K562 (cell line): Measurements from ENCODE around the gene MAD2L1BP. TPM values are rescaled to one million over a fixed set of nuclear protein-coding genes. Genes with fewer than 3 reads are reported as not detected.
A peak's percentile ranks its signal among the peaks of the same experiment; 100 is the strongest.

Experiments
- ATAC-seq: fragments of 200-7000 bp; cut with Tn5 transposase; 3 replicates; pipeline ENCODE4 v1.9.1; 2020; ENCODE audit warnings: moderate library complexity
- BruUV-seq: library from RNA; stranded (reverse); fragments of 400-500 nt; replicated peaks from 2 replicates; lab custom pipeline; 2021; lab: Mats Ljungman, UMichigan
- CTCF ChIA-PET: fragments of 300-600 bp; formaldehyde crosslinking; extraction: SDS; loops from one replicate; lab custom pipeline; 2021; ENCODE audit warnings: low intra/inter-chr PET ratio; lab: Yijun Ruan, JAX
- POLR2A ChIA-PET: fragments of 300-600, 350-650 bp; sonication (Branson Sonifier 250); formaldehyde crosslinking; extraction: SDS; loops from one replicate; lab custom pipeline; 2021; ENCODE audit warnings: antibody characterized with exemption, inconsistent platforms; lab: Yijun Ruan, JAX
- DNase-seq, 4 experiments: peaks; one replicate each; pipeline versions ENCODE4 v3.0.0 to v3.0.0-alpha.2; 2011 to 2018; ENCODE audit warnings: low spot score in 3 of 4, mixed read lengths in 3 of 4; ENCODE audit errors: extremely low read depth in 1 of 4
- FAIRE-seq: peaks from 2 replicates; lab custom pipeline; 2011; peaks lifted over from hg19 to GRCh38; lab: Jason Lieb, UNC
- H2AFZ ChIP-seq: 2 replicates; pipeline ENCODE4 v1.6.0; 2011; ENCODE audit warnings: low read depth, low read length, control low read depth, inconsistent platforms
- H3K27ac ChIP-seq: fragments of 200-600 bp; 3 replicates; pipeline ENCODE4 v1.8.0; 2011; ENCODE audit warnings: low read depth, mild to moderate bottlenecking, control low read depth, inconsistent platforms, low read length, moderate library complexity, mixed read lengths; ENCODE audit errors: extremely low read depth
- H3K27me3 ChIP-seq, 2 experiments: fragments of 300-600 bp in 1 of 2; 2 replicates in 1 of 2; 3 replicates in 1 of 2; pipeline versions ENCODE4 v1.6.0 to v1.8.0; 2011; ENCODE audit warnings: inconsistent platforms in 2 of 2, low read length in 2 of 2, mild to moderate bottlenecking in 1 of 2, mixed read lengths in 1 of 2, moderate library complexity in 1 of 2; ENCODE audit not compliant: control insufficient read depth in 2 of 2, insufficient read depth in 2 of 2
- H3K36me3 ChIP-seq: fragments of 300-600 bp; 3 replicates; pipeline ENCODE4 v1.8.0; 2011; ENCODE audit warnings: mild to moderate bottlenecking, low read length, inconsistent platforms; ENCODE audit not compliant: control insufficient read depth, insufficient read depth
- H3K4me1 ChIP-seq, 2 experiments: fragments of 200-600 bp in 1 of 2; replicated peaks in 1 of 2; 2 replicates in 1 of 2; 3 replicates in 1 of 2; pipeline versions ENCODE4 v1.5.1 to v1.8.0; 2011; ENCODE audit warnings: inconsistent platforms in 2 of 2, low read length in 2 of 2, mild to moderate bottlenecking in 1 of 2, mixed read lengths in 1 of 2, moderate library complexity in 1 of 2; ENCODE audit not compliant: control insufficient read depth in 2 of 2, insufficient read depth in 2 of 2
- H3K4me2 ChIP-seq: 2 replicates; pipeline ENCODE4 v1.6.1; 2011; ENCODE audit warnings: low read length, control low read depth, inconsistent platforms, mixed read lengths; ENCODE audit not compliant: insufficient read depth
- H3K4me3 ChIP-seq: fragments of 200-600 bp; sonication (generic), shearing (Covaris generic); 2 replicates; pipeline ENCODE4 v1.5.1; 2016; ENCODE audit warnings: control low read depth, inconsistent platforms
- H3K79me2 ChIP-seq: fragments of 200-600 bp; 3 replicates; pipeline ENCODE4 v1.8.0; 2011; ENCODE audit warnings: low read length, inconsistent platforms; ENCODE audit not compliant: control insufficient read depth, insufficient read depth
- H3K9ac ChIP-seq, 2 experiments: 2 replicates each; pipeline versions ENCODE4 v1.6.0 to v1.6.1; 2011; ENCODE audit warnings: low read depth in 2 of 2, low read length in 2 of 2, control low read depth in 1 of 2, inconsistent platforms in 1 of 2, mild to moderate bottlenecking in 1 of 2, mixed read lengths in 1 of 2; ENCODE audit not compliant: insufficient read depth in 1 of 2
- H3K9me1 ChIP-seq: one replicate; pipeline ENCODE4 v1.6.0; 2011; ENCODE audit warnings: inconsistent platforms, mild to moderate bottlenecking, low read length, moderate library complexity; ENCODE audit not compliant: control insufficient read depth, insufficient read depth
- H3K9me3 ChIP-seq: replicated peaks from 2 replicates; pipeline ENCODE4 v1.5.1; 2011; ENCODE audit warnings: low read depth, low read length, inconsistent platforms; ENCODE audit not compliant: control insufficient read depth, insufficient read depth
- H4K20me1 ChIP-seq: replicated peaks from 2 replicates; pipeline ENCODE4 v1.6.1; 2011; ENCODE audit warnings: low read length, inconsistent platforms, mixed read lengths; ENCODE audit not compliant: control insufficient read depth, insufficient read depth
- HMGN3 ChIP-seq: IDR thresholded peaks from 2 replicates; pipeline ENCODE4 v1.6.1; 2011; ENCODE audit warnings: borderline replicate concordance, low read depth, mild to moderate bottlenecking, mixed read lengths, low read length; ENCODE audit not compliant: insufficient read length; ENCODE audit errors: extremely low read depth
- MLX ChIP-seq, 2 experiments: fragments of 450-650 bp in 1 of 2; sonication (generic) in 1 of 2; formaldehyde crosslinking; conservative IDR thresholded peaks; 2 replicates each; pipeline versions ENCODE4 v1.4.0 to v1.8.1; 2020 to 2022; ENCODE audit warnings: mild to moderate bottlenecking in 1 of 2, missing genetic modification reagents in 1 of 2
- POLR2G ChIP-seq: fragments of 200-400 bp; formaldehyde crosslinking; IDR thresholded peaks from 2 replicates; pipeline ENCODE4 v1.6.1; 2017; ENCODE audit warnings: low read depth, mild to moderate bottlenecking, antibody characterized with exemption, low read length, moderate library complexity
- RBFOX2 ChIP-seq: fragments of 200-400 bp; formaldehyde crosslinking; IDR thresholded peaks from 2 replicates; pipeline ENCODE4 v1.6.1; 2017; ENCODE audit warnings: low read depth, mild to moderate bottlenecking, low read length, moderate library complexity
- RFX1 ChIP-seq: fragments of 450-650 bp; IDR thresholded peaks from 2 replicates; pipeline ENCODE4 v1.6.1; 2016; ENCODE audit warnings: mild to moderate bottlenecking, moderate library complexity
- SREBF1 ChIP-seq: fragments of 150-350 bp; IDR thresholded peaks from 2 replicates; pipeline ENCODE4 v1.6.1; 2014; ENCODE audit warnings: antibody characterized with exemption, low read depth, low read length, borderline replicate concordance
- ZBTB33 ChIP-seq: sonication (generic); formaldehyde crosslinking; IDR thresholded peaks from 2 replicates; pipeline ENCODE4 v1.8.1; 2023; ENCODE audit warnings: mild to moderate bottlenecking, missing genetic modification reagents
- ZC3H8 ChIP-seq: fragments of 450-650 bp; IDR thresholded peaks from 2 replicates; pipeline ENCODE4 v1.6.1; 2017
- ZNF584 ChIP-seq: fragments of 200-800 bp; sonication (Bioruptor generic); IDR thresholded peaks from 2 replicates; pipeline ENCODE4 v1.6.1; 2016; ENCODE audit warnings: low read depth, mild to moderate bottlenecking, missing genetic modification characterization, missing compliant biosample characterization
- WGBS: fragments of 100-300 bp; shearing (Covaris generic); methylation state at CpG from one replicate; pipeline ENCODE4 v1.1.6; 2016; ENCODE audit warnings: low coverage, mixed read lengths; ENCODE audit not compliant: insufficient coverage; ENCODE audit errors: missing lambda C conversion rate; 5-methylcytosine and 5-hydroxymethylcytosine counted together
- in situ Hi-C: fragments of 300-500 bp; cut with MboI; formaldehyde crosslinking; loops from 4 replicates; pipeline ENCODE4 v1.15.0; 2018; ENCODE audit warnings: inconsistent platforms, mixed read lengths
- intact Hi-C: fragments of 100-400 bp; cut with micrococcal nuclease; formaldehyde crosslinking; loops from 2 replicates; pipeline ENCODE4 v1.14.2; 2022
- polyA plus RNA-seq, 8 experiments: library from polyadenylated mRNA; depleted of rRNA in 4 of 8; stranded (reverse) in 5 of 8; unstranded in 3 of 8; fragments of >200 nt; fragmentation: Nextera tagmentation in 2 of 8; fragmentation: Illumina TruSeq in 1 of 8; extraction: Ambion mirVana in 2 of 8; extraction: Trizol in 1 of 8; gene quantifications; 2 replicates each; pipeline versions ENCODE4 v1.2.1 to v1.2.3, GENCODE V29; 2011 to 2014; ENCODE audit warnings: inconsistent platforms in 1 of 8, missing spikeins in 1 of 8
- total RNA-seq, 7 experiments: library from RNA; depleted of rRNA in 6 of 7; stranded (reverse); fragments of >200 nt in 6 of 7; fragmentation: Illumina TruSeq in 2 of 7; extraction: Trizol in 2 of 7; gene quantifications; 2 replicates each; pipeline versions ENCODE4 v1.2.1 to v1.2.3, GENCODE V29; 2011 to 2021; ENCODE audit warnings: low replicate concordance in 1 of 7
- TF ChIP-seq, protein P1 (sequence below): conservative IDR thresholded peaks from 2 replicates; pipeline ENCODE4 v1.6.1; 2011; ENCODE audit warnings: low read depth, mild to moderate bottlenecking, low read length; ENCODE audit not compliant: control insufficient read depth
- TF ChIP-seq, protein P2 (sequence below), 2 experiments: fragments of 450-650 bp in 1 of 2; sonication (generic) in 1 of 2; formaldehyde crosslinking in 1 of 2; IDR thresholded peaks in 1 of 2; conservative IDR thresholded peaks in 1 of 2; 2 replicates each; pipeline versions ENCODE4 v1.6.1 to v1.8.1; 2016 to 2023; ENCODE audit warnings: mild to moderate bottlenecking in 2 of 2, moderate library complexity in 2 of 2, inconsistent platforms in 1 of 2, missing genetic modification reagents in 1 of 2

MAD2L1BP gene
- total and polyA plus RNA-seq, 9 of the 15 experiments (the other 6 are each of a cell fraction or from before 2014, with no cell fraction given): 69.7 to 321 (median 111) TPM

DNA sequence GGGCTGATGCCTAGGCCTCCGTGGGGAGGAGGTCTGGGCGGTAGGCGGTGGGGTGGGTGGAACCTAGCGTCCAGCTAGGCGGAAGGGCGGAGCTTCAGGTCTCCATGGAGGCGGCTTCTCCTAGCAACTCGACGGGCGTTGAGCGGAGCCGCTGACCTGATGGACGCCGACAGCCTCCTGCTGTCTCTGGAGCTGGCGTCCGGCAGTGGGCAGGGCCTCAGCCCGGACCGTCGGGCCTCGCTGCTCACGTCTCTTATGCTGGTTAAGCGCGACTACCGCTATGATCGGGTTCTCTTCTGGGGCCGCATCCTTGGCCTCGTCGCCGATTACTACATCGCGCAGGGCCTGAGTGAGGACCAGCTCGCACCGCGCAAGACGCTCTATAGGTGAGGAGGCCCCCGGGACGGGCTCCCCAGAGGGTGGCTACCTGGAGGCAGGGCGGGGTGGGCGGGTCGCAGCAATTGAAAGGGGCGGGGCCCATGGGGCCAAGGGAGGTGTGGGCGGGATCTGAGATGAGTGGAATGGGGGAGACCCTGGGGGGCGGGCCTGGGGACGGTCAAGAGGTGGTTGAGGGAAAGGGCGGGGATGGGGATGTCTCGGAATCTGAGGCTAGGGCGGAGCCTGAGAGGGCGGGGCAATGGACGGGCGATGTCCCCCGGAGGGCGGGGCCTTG lies 9.4 kb downstream of the MAD2L1BP start, which contains the start of gene RSPH9:
RSPH9 (plus strand) TSS at position 97 of the 673 bp plus-strand sequence; CDS start at position 160, 63 bp downstream.
- Histone ChIP-seq H3K4me1 (peaks cover 16 to 17% of the 10 kb centered on the region in 2 experiments), H3K4me3 (no peak within 1 kb of the TSS)
- intact Hi-C loops: no loop called here
- TF ChIP-seq SREBF1 (no peak), RFX1 (peak; percentile 60; the same call in 1 of the 2 replicates), HMGN3 (no peak), RBFOX2 (peak; percentile 46; the same call in 1 of the 2 replicates), MLX (CRISPR knock-in tag; conservative IDR thresholded peaks at IDR 0.05) (no peak), ZBTB33 (CRISPR knock-in tag) (peak; percentile 97), ZC3H8 (no peak), ZNF584 (no peak), POLR2G (0 out of 2 replicates have a peak, but pooled peaks have one; percentile 39)
- TF ChIP-seq, protein P1, sequence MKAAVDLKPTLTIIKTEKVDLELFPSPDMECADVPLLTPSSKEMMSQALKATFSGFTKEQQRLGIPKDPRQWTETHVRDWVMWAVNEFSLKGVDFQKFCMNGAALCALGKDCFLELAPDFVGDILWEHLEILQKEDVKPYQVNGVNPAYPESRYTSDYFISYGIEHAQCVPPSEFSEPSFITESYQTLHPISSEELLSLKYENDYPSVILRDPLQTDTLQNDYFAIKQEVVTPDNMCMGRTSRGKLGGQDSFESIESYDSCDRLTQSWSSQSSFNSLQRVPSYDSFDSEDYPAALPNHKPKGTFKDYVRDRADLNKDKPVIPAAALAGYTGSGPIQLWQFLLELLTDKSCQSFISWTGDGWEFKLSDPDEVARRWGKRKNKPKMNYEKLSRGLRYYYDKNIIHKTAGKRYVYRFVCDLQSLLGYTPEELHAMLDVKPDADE: no peak
- TF ChIP-seq, protein P2, sequence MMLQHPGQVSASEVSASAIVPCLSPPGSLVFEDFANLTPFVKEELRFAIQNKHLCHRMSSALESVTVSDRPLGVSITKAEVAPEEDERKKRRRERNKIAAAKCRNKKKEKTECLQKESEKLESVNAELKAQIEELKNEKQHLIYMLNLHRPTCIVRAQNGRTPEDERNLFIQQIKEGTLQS (IDR thresholded peaks at IDR 0.05): peak; percentile 25
- TF ChIP-seq, protein P2 (CRISPR knock-in tag; conservative IDR thresholded peaks at IDR 0.05): no peak
- TF ChIP-seq, all 486 proteins: peak for 5
- peak; percentile 24 for ATAC-seq
- POLR2A ChIA-PET: interaction anchor here (0.8 to 10.9 kb wide), 7 partner anchors 13 to 899 kb away, joined by 3 to 206 read pairs (median 5); partner anchors contain the start of genes GTPBP2, MAD2L1BP and TBCC
- Histone ChIP-seq H3K79me2 (peaks cover 22% of the 10 kb centered on the region), H3K27ac (no peak within 1 kb of the TSS), H3K4me2 (no peak within 1 kb of the TSS), H3K27me3 (no peaks in the 10 kb centered on the region; a peak in 1 of 5 replicates), H3K9ac (no peak within 1 kb of the TSS), H2AFZ (no peak within 1 kb of the TSS), H3K9me1 (no peaks in the 10 kb centered on the region), H3K36me3 (peaks cover 27% of the 10 kb centered on the region), H4K20me1 (peaks cover 10% of the 10 kb centered on the region; the same call in 1 of the 2 replicates), H3K9me3 (no peaks in the 10 kb centered on the region)
- FAIRE-seq: no peak
- WGBS: 87% methylated on average over 29 of the region's 52 CpGs
- BruUV-seq: no TSS peak
- in situ Hi-C loops: no loop called here
- peak in 2 of 4 experiments; percentile 52 to 64 for DNase-seq
- CTCF ChIA-PET: no interaction called here
